Fibroblast of pulmonary artery (primary cell): ENCODE measurements around the gene EDEM2.
"Not testable (repeated sequence)": the region's sequence is repeated elsewhere in the genome, so short reads cannot be mapped to it uniquely, and the experiment has no call there.

Source experiments
- DNase-seq: peaks from one replicate; pipeline ENCODE4 v3.0.0-alpha.2; 2010; ENCODE audit warnings: low read depth
- H3K4me3 ChIP-seq: replicated peaks from 2 replicates; pipeline ENCODE4 v1.5.1; 2011; ENCODE audit warnings: low read depth, mild to moderate bottlenecking, control low read depth, low read length, moderate library complexity
- CTCF ChIP-seq: IDR thresholded peaks from 2 replicates; pipeline ENCODE4 v1.5.1; 2011; ENCODE audit warnings: mild to moderate bottlenecking, control low read depth, low read length, inconsistent platforms; ENCODE audit errors: missing control alignments

The EDEM2 gene

DNA sequence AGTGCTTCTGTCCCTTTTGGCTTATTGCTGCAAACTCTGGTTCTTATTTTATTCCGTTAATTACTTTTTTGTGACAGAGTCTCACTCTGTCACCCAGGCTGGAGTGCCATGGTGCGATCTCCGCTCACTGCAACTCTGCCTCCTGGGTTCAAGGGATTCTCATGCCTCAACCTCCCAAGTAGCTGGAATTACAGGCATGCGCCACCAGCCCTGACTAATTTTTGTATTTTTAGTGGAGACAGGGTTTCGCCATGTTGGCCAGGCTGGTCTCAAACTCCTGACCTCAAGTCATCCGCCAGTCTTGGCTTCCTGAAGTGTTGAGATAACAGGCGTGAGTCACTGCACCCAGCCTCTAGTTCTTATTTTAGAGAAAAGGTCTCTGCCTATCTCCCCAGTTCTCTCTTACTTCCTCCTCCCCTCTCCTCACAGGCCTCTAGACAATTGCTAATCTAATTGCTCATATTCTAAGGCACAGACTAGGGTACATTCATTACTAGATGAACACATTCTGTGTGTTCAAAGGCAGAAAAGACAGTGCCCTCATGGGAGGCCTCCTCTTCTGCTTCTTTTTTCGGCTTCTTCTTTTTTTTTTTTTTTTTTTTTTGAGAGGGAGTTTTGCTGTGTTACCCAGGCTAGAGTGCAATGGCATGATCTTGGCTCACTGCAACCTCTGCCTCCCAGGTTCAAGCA, 27.0 kb downstream of the EDEM2 start:
- peak; percentile 92 for DNase-seq
- TF ChIP-seq CTCF: no peak
- no peak overlapping the region for H3K4me3 ChIP-seq

GRCh38 chr20:35117629-35118028, 29.5 kb downstream of the EDEM2 start:
- no peak overlapping the region for H3K4me3 ChIP-seq
- DNase-seq: no peak
- no peak for TF ChIP-seq CTCF

DNA sequence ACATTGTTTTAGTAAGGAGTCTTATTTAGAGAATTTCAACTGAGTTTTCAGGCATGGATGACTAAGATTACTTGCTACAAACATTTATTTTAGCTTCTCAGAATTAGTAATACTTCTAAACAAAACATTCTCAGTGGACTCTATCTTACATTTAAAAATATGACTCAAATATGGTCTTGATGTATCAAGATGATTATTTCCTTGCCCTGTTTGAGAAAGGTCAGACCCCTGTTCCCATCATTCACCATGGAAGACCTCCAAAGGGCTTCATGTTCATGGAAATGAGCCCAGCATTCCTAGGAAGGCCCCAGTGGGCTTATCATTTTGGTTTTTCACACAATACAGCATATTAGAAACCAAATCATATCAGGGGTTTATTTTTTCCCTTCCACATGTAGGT, 29.9 kb downstream of the EDEM2 start:
- no peak for TF ChIP-seq CTCF

DNA sequence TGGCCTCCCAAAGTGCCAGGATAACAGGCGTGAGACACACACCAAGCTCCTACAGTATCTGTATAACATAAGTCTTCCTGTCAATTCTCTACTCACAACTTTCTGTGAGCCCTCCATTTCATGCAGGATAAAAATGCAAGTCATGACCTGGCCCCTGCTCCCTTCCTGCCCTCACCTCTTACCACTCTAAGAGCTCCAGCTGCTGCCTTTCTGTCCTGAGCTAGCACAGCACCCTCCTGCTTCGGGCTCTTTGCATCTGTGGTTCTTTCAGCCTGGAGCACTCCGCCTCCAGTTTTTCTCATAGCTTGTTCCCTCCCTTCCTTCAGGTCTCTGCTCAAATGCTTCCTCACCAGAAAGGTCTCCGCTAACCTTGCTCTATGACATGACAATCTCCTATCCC, 30.9 kb downstream of the EDEM2 start:
- no peak overlapping the region for H3K4me3 ChIP-seq
- no peak for TF ChIP-seq CTCF
- no peak for DNase-seq

More for the DNA sequence above, 29.9 kb downstream of the EDEM2 start:
- no peak for DNase-seq
- H3K4me3 ChIP-seq: no peak overlapping the region

DNA sequence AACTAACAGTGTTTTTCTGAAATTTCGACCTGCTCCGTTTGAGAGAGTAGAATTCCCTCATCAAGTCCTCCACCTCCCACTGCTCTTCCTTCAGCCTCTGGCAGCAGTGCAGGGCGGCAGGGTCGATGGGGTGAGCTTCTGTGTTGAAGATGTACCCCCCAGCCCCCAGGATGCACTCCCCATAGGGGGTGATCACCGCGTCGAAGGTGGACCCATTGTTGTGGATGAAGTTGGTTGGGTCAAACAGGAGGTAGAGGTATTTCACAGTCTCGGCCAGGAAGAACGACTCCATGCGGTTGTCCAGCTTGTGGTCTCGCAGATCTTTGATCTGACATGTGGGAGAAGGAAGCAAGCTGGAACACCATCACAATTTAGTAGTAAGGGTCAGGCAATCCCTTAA, 31.5 kb downstream of the EDEM2 start:
- no peak for TF ChIP-seq CTCF
- no peak for DNase-seq

GRCh38 chr20:35112276-35112675, 34.9 kb downstream of the EDEM2 start:
- not testable (repeated sequence) for DNase-seq, H3K4me3 ChIP-seq

More for the DNA sequence above, 31.5 kb downstream of the EDEM2 start:
- no peak overlapping the region for H3K4me3 ChIP-seq

DNA sequence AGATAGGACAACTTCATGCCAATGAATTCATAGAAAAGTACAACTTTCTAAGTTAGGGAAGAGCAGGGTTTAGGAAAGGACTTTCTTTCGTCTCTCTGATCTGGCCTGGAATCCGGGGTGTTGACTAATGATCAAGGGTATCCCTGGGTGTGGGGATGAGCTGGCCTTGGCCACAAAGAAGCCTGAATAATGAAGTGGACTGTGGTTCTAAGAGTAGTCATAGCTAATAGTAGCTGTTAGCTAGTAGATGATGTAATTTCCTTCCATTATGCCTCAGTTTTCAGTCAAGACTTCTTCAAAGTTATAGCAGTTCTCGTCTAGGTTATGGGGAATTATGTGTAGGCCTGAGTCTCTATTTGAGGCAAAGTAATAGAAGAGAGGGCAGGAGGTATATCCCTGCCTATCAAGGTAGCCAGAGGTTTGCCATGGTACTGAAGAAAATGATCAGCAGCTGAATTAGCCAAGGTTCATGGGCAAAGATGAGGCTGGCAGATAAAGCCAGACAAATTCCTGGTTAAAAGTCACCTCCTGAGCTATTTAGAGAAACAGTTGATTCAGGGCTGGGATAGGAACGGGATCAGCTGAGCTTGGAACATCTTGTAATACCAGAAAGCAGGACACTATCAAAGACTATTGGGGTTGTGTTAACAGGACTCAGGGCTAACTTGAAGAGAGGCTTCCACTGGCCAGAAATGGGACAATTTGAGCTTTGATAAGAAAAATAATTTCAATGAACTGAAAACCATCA, 35.8 kb downstream of the EDEM2 start:
- peak; percentile 61 for DNase-seq
- H3K4me3 ChIP-seq: no peak overlapping the region
- no peak for TF ChIP-seq CTCF
